ENCODE data around the gene SH2D7.

- TF ChIP-seq, protein P1, sequence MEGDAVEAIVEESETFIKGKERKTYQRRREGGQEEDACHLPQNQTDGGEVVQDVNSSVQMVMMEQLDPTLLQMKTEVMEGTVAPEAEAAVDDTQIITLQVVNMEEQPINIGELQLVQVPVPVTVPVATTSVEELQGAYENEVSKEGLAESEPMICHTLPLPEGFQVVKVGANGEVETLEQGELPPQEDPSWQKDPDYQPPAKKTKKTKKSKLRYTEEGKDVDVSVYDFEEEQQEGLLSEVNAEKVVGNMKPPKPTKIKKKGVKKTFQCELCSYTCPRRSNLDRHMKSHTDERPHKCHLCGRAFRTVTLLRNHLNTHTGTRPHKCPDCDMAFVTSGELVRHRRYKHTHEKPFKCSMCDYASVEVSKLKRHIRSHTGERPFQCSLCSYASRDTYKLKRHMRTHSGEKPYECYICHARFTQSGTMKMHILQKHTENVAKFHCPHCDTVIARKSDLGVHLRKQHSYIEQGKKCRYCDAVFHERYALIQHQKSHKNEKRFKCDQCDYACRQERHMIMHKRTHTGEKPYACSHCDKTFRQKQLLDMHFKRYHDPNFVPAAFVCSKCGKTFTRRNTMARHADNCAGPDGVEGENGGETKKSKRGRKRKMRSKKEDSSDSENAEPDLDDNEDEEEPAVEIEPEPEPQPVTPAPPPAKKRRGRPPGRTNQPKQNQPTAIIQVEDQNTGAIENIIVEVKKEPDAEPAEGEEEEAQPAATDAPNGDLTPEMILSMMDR (conservative IDR thresholded peaks at IDR 0.05; ENCODE audit: low read depth, low read length), result no peak
- no peak for TF ChIP-seq EZH2 (IDR thresholded peaks at IDR 0.05; ENCODE audit: borderline replicate concordance, low read depth, low read length, poor library complexity, severe bottlenecking)
Measured at GRCh38 chr15:78047761-78048627, 44.4 kb upstream of the SH2D7 start.
